HCT116 (cell line): Measurements from ENCODE around the gene GJD3. TPM values are rescaled to one million over a fixed set of nuclear protein-coding genes. Genes with fewer than 3 reads are reported as not detected.

ENCODE experiments used
- ATAC-seq: fragments of 200-7000 bp; cut with Tn5 transposase; 2 replicates; pipeline ENCODE4 v1.9.1; 2020; ENCODE audit warnings: mild to moderate bottlenecking, moderate library complexity
- BruUV-seq: library from RNA; stranded (reverse); fragments of 400-500 nt; replicated peaks from 2 replicates; lab custom pipeline; 2021; lab: Mats Ljungman, UMichigan
- CTCF ChIA-PET: fragments of 300-600 bp; sonication (Branson Sonifier 250); formaldehyde crosslinking; loops from one replicate; lab custom pipeline; 2021; ENCODE audit warnings: antibody characterized with exemption; lab: Charles Lee
- POLR2A ChIA-PET: fragments of 300-600, 350-600 bp; sonication (Branson Sonifier 250); formaldehyde crosslinking; loops from one replicate; lab custom pipeline; 2021; ENCODE audit warnings: antibody characterized with exemption; lab: Charles Lee
- RAD21 ChIA-PET, 2 experiments: fragments of 300-600 bp; sonication (Branson Sonifier 250); formaldehyde crosslinking; loops; one replicate each; lab custom pipeline; 2023; ENCODE audit warnings: low total read pairs in 2 of 2; ENCODE audit not compliant: uncharacterized antibody in 2 of 2, unreplicated experiment in 2 of 2, low non-redundant PET in 1 of 2; lab: Charles Lee
- DNase-seq: peaks from one replicate; pipeline ENCODE4 v3.0.0-alpha.2; 2010; ENCODE audit warnings: low read depth, low spot score
- H2AFZ ChIP-seq: fragments of 200-600 bp; shearing (Covaris generic), sonication (generic); 2 replicates; pipeline ENCODE4 v1.6.1; 2017; ENCODE audit warnings: low read depth, mixed run types, mixed read lengths, antibody characterized with exemption, low read length; ENCODE audit not compliant: poor library complexity, severe bottlenecking
- H3K27ac ChIP-seq: 2 replicates; pipeline ENCODE4 v1.5.1; 2012; ENCODE audit warnings: low read depth, low read length
- H3K27me3 ChIP-seq: fragments of 200-600 bp; sonication (generic); 2 replicates; pipeline ENCODE4 v1.6.1; 2016; ENCODE audit warnings: mixed run types, low read length, mixed read lengths; ENCODE audit not compliant: insufficient read depth
- H3K36me3 ChIP-seq, 2 experiments: fragments of 200-500 bp in 1 of 2; fragments of 200-600 bp in 1 of 2; sonication (Bioruptor generic) in 1 of 2; sonication (generic) in 1 of 2; 2 replicates each; pipeline versions ENCODE4 v1.5.1 to v1.6.1; 2014 to 2016; ENCODE audit warnings: low read length in 2 of 2, inconsistent platforms in 1 of 2, mixed read lengths in 1 of 2, mixed run types in 1 of 2; ENCODE audit not compliant: insufficient read depth in 2 of 2, control insufficient read depth in 1 of 2
- H3K4me1 ChIP-seq, 2 experiments: fragments of 200-600 bp in 1 of 2; sonication (generic) in 1 of 2; 2 replicates each; pipeline versions ENCODE4 v1.5.1 to v1.6.1; 2012 to 2017; ENCODE audit warnings: low read length in 2 of 2, inconsistent platforms in 1 of 2, mild to moderate bottlenecking in 1 of 2, mixed read lengths in 1 of 2, mixed run types in 1 of 2, moderate library complexity in 1 of 2; ENCODE audit not compliant: insufficient read depth in 2 of 2, control insufficient read depth in 1 of 2
- H3K4me2 ChIP-seq: fragments of 200-600 bp; sonication (generic); 2 replicates; pipeline ENCODE4 v1.6.1; 2017; ENCODE audit warnings: mixed run types, low read length, mixed read lengths
- H3K4me3 ChIP-seq, 2 experiments: fragments of 200-600 bp in 1 of 2; sonication (generic) in 1 of 2; replicated peaks in 1 of 2; 2 replicates each; pipeline ENCODE4 v1.5.1; 2011 to 2016; ENCODE audit warnings: low read length in 2 of 2, control low read depth in 1 of 2, low read depth in 1 of 2, mild to moderate bottlenecking in 1 of 2, mixed read lengths in 1 of 2, mixed run types in 1 of 2
- H3K79me2 ChIP-seq: fragments of 200-600 bp; sonication (generic); 2 replicates; pipeline ENCODE4 v1.6.1; 2017; ENCODE audit warnings: mild to moderate bottlenecking, mixed run types, low read length, moderate library complexity, mixed read lengths; ENCODE audit not compliant: insufficient read depth
- H3K9ac ChIP-seq: fragments of 200-600 bp; sonication (generic); 2 replicates; pipeline ENCODE4 v1.6.1; 2016; ENCODE audit warnings: low read length, mixed read lengths
- H3K9me2 ChIP-seq: fragments of 200-600 bp; sonication (generic), shearing (Covaris generic); 2 replicates; pipeline ENCODE4 v1.6.1; 2017; ENCODE audit warnings: mixed run types, mild to moderate bottlenecking, moderate library complexity; ENCODE audit not compliant: insufficient read depth
- H3K9me3 ChIP-seq, 2 experiments: fragments of 200-500 bp in 1 of 2; fragments of 200-600 bp in 1 of 2; sonication (Bioruptor generic) in 1 of 2; sonication (generic) in 1 of 2; 2 replicates each; pipeline ENCODE4 v1.6.1; 2014 to 2017; ENCODE audit warnings: low read length in 2 of 2, mixed read lengths in 2 of 2, inconsistent platforms in 1 of 2, low read depth in 1 of 2, mild to moderate bottlenecking in 1 of 2, mixed run types in 1 of 2, moderate library complexity in 1 of 2; ENCODE audit not compliant: control insufficient read depth in 1 of 2, insufficient read depth in 1 of 2
- H4K20me1 ChIP-seq: fragments of 200-600 bp; sonication (generic), shearing (Covaris generic); 2 replicates; pipeline ENCODE4 v1.6.1; 2017; ENCODE audit warnings: mixed run types, mild to moderate bottlenecking, moderate library complexity; ENCODE audit not compliant: insufficient read depth
- EZH2phosphoT487 ChIP-seq: fragments of 200-600 bp; IDR thresholded peaks from 2 replicates; pipeline ENCODE4 v1.6.1; 2018; ENCODE audit warnings: antibody characterized with exemption, borderline replicate concordance
- POLR2AphosphoS5 ChIP-seq: IDR thresholded peaks from 2 replicates; pipeline ENCODE4 v1.6.1; 2011; ENCODE audit warnings: mild to moderate bottlenecking, low read depth, low read length, moderate library complexity
- SIN3A ChIP-seq: IDR thresholded peaks from 2 replicates; pipeline ENCODE4 v1.6.1; 2012; ENCODE audit warnings: low read depth
- SRF ChIP-seq: IDR thresholded peaks from 2 replicates; pipeline ENCODE4 v1.6.1; 2012; ENCODE audit warnings: low read depth
- intact Hi-C: fragments of 100-400 bp; cut with micrococcal nuclease; formaldehyde crosslinking; loops from 2 replicates; pipeline ENCODE4 v1.10.0; 2022
- total RNA-seq: library from RNA; stranded (reverse); gene quantifications from one replicate; pipeline ENCODE4 v1.2.1, GENCODE V29; 2021; ENCODE audit not compliant: unreplicated experiment
- TF ChIP-seq, protein P1 (sequence below): IDR thresholded peaks from 2 replicates; pipeline ENCODE4 v1.6.1; 2012
- TF ChIP-seq, protein P2 (sequence below), 3 experiments: fragments of 200-600 bp in 1 of 3; sonication (generic) in 1 of 3; IDR thresholded peaks in 2 of 3; conservative IDR thresholded peaks in 1 of 3; 2 replicates each; pipeline ENCODE4 v1.5.1; 2012 to 2017; ENCODE audit warnings: low read depth in 2 of 3, low read length in 2 of 3, antibody characterized with exemption in 1 of 3, borderline replicate concordance in 1 of 3, control low read depth in 1 of 3, mild to moderate bottlenecking in 1 of 3, mixed read lengths in 1 of 3, mixed run types in 1 of 3, moderate library complexity in 1 of 3; ENCODE audit not compliant: insufficient read depth in 1 of 3

The GJD3 gene
- total RNA-seq, 1 experiment from 2014 or later: not detected

DNA sequence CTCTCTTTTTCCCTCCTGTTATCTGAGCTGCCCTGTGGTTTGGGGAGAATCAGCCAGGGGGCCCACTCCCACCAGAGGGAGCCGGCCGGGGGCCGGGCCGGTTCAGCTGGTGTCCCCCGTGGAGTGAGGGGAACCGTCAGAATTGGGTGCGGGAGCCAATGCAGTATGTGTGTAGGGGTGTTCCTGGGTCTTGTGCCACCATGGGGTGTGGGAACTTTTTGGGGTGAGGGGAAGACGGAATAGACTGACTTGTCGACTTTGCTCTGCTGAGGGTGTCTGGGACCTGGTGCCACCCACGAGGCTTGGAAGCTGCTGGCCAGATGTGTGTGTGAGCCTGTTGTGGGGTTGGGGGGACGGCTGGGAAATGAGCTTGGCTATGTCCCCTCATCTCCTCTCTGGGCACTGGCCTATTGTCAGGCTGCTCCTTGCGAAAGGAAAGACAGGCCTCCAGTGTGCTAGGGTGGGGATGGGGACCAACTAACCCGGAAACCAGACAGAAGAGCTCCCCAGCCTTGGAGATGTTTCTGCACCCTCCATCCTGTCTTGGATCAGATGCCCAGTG, 45.6 kb downstream of the GJD3 start:
- H2AFZ ChIP-seq: no peak overlapping the region
- no peaks in the 10 kb centered on the region for H3K9me3 ChIP-seq
- no TSS peak for BruUV-seq
- CTCF ChIA-PET: interaction anchor here (1.0 kb wide), 1 partner anchor 9 kb away, joined by 3 read pairs; no protein-coding TSS in a partner anchor
- peak overlapping the region; percentile 95 for H3K4me2 ChIP-seq
- intact Hi-C loops: loop anchor here (2.0 kb wide), 1 partner anchor 22 kb away; no protein-coding TSS in a partner anchor
- no peak for ATAC-seq
- peaks cover 63 to 89% of the 10 kb centered on the region in 2 experiments for H3K4me1 ChIP-seq
- H3K36me3 ChIP-seq: no peaks in the 10 kb centered on the region
- peak overlapping the region; percentile 91 for H3K27ac ChIP-seq
- no peaks in the 10 kb centered on the region for H4K20me1 ChIP-seq
- POLR2A ChIA-PET: no interaction called here
- RAD21 ChIA-PET: no interaction called here
- H3K9me2 ChIP-seq: no peaks in the 10 kb centered on the region
- peak overlapping the region; percentile 94 to 95 for H3K4me3 ChIP-seq
- peaks cover 58% of the 10 kb centered on the region for H3K79me2 ChIP-seq
- TF ChIP-seq SRF: no peak
- TF ChIP-seq POLR2AphosphoS5: no peak
- TF ChIP-seq, protein P1, sequence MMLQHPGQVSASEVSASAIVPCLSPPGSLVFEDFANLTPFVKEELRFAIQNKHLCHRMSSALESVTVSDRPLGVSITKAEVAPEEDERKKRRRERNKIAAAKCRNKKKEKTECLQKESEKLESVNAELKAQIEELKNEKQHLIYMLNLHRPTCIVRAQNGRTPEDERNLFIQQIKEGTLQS: no peak
- TF ChIP-seq SIN3A: no peak
- no peak for TF ChIP-seq EZH2phosphoT487
- TF ChIP-seq, protein P2, sequence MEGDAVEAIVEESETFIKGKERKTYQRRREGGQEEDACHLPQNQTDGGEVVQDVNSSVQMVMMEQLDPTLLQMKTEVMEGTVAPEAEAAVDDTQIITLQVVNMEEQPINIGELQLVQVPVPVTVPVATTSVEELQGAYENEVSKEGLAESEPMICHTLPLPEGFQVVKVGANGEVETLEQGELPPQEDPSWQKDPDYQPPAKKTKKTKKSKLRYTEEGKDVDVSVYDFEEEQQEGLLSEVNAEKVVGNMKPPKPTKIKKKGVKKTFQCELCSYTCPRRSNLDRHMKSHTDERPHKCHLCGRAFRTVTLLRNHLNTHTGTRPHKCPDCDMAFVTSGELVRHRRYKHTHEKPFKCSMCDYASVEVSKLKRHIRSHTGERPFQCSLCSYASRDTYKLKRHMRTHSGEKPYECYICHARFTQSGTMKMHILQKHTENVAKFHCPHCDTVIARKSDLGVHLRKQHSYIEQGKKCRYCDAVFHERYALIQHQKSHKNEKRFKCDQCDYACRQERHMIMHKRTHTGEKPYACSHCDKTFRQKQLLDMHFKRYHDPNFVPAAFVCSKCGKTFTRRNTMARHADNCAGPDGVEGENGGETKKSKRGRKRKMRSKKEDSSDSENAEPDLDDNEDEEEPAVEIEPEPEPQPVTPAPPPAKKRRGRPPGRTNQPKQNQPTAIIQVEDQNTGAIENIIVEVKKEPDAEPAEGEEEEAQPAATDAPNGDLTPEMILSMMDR (IDR thresholded peaks at IDR 0.05 in 2 of 3, conservative IDR thresholded peaks at IDR 0.05 in 1 of 3; ENCODE audit: borderline replicate concordance in 1 of 3, insufficient read depth in 1 of 3, low read depth in 2 of 3, low read length in 2 of 3): 0 out of 6 replicates have a peak, but pooled peaks of 1 of the 3 experiments have one; percentile 15
- DNase-seq: no peak
- peak overlapping the region; percentile 99 for H3K9ac ChIP-seq
- H3K27me3 ChIP-seq: no peaks in the 10 kb centered on the region
